ENCODE measurements around the gene TFDP1.
A peak's percentile ranks its signal among the peaks of the same experiment; 100 is the strongest.

TFDP1 gene

DNA sequence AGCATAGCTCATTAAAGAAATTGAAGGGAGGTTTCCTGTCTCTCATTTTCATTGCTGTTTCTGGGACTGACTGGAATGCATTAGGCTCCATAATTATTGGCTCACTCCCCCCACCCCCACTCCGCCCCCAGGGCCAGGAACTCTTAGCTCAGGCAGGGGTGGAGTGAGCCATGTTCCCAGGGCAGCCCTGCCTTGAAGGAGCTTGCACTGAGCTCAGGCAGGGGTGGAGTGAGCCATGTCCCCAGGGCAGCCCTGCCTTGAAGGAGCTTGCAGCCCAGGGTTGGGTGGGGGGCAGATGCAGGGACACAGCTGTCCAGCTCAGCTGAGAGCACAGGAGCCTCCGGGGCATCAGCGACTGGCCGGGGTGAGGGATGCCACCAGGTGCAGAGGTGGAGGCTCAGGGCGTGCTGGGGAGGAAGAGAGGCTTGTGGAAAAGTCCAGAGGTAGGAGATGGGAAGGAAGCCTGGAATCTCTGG, 39.1 kb upstream of the TFDP1 start:
- peak; percentile 69 for DNase-seq (ENCODE audit: low spot score)
- no peak overlapping the region for H3K4me3 ChIP-seq
- peak overlapping the region in 1 of 2 donors; percentile 57 for H3K27ac ChIP-seq
- TF ChIP-seq, protein P1, sequence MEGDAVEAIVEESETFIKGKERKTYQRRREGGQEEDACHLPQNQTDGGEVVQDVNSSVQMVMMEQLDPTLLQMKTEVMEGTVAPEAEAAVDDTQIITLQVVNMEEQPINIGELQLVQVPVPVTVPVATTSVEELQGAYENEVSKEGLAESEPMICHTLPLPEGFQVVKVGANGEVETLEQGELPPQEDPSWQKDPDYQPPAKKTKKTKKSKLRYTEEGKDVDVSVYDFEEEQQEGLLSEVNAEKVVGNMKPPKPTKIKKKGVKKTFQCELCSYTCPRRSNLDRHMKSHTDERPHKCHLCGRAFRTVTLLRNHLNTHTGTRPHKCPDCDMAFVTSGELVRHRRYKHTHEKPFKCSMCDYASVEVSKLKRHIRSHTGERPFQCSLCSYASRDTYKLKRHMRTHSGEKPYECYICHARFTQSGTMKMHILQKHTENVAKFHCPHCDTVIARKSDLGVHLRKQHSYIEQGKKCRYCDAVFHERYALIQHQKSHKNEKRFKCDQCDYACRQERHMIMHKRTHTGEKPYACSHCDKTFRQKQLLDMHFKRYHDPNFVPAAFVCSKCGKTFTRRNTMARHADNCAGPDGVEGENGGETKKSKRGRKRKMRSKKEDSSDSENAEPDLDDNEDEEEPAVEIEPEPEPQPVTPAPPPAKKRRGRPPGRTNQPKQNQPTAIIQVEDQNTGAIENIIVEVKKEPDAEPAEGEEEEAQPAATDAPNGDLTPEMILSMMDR (IDR thresholded peaks at IDR 0.05), result no peak

DNA sequence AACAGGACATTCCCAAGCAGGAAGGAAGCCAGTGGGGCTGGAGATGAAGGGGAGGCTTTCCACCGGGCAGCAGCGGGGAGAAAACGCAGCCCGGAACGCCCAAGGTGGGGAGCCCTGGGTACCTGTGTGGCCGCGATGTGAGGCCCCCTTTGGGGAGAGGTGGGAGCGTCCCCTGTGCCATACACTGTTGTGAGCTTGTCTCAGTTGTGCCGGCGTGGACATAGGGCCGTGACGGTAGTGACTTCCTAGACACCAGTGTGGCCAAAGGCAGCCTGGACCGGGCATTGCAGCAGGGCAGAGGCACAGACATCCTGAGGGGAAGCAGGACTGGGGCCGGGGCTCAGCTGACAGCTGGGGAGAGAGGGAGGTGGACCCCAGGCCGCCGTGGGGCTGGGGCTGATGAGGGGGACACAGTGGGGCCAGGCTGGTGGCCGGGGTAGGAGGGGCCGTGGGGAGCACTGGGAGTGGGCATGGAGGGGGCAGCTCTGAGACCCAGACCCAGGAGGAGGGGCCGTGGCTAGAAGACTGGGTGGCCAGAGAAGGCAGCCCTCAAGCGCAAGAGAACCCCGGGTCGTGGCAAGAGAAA, 38.5 kb upstream of the TFDP1 start:
- Histone ChIP-seq H3K4me3 (no peak overlapping the region), H3K27ac (peak overlapping the region in 1 of 2 donors; percentile 57)
- TF ChIP-seq, protein P1 (IDR thresholded peaks at IDR 0.05), result no peak
- DNase-seq (ENCODE audit: low spot score), result peak; percentile 67

DNA sequence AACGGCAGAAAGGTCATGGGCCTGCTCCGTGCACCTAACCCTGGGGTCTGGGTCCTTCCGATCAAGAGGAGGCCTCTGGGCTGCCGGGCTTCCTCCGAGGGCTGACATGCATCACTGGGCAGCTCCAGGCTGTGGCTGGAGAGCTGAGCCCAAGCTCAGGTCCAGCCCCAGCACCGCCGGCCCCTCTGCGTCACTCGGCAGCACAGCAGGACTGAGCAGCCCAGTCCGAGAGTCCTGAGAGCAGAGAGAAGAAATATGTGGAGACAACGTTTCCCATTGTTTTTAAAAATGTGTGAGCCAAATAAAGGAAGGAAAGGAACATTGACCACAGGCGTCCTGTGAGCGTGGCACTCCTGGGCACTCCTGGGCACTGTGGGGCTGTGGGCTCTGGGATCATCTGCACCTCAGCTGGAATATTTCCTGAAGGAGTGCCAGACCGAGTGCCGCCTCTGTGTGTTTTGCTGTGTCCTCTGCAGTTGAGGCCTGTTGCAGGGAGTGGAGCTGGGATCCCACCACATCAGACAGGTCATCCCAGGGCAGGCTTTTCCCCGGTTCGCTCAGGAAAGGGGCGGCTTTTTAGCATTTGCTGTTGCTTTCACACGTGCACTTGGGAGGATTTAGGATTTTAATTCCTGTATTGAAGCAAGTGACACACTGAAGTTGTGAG, 37.8 kb upstream of the TFDP1 start:
- peak overlapping the region in 1 of 2 donors; percentile 57 for H3K27ac ChIP-seq
- TF ChIP-seq, protein P1 (IDR thresholded peaks at IDR 0.05), result no peak
- H3K4me3 ChIP-seq, result no peak overlapping the region
- DNase-seq (ENCODE audit: low spot score), result peak; percentile 72

DNA sequence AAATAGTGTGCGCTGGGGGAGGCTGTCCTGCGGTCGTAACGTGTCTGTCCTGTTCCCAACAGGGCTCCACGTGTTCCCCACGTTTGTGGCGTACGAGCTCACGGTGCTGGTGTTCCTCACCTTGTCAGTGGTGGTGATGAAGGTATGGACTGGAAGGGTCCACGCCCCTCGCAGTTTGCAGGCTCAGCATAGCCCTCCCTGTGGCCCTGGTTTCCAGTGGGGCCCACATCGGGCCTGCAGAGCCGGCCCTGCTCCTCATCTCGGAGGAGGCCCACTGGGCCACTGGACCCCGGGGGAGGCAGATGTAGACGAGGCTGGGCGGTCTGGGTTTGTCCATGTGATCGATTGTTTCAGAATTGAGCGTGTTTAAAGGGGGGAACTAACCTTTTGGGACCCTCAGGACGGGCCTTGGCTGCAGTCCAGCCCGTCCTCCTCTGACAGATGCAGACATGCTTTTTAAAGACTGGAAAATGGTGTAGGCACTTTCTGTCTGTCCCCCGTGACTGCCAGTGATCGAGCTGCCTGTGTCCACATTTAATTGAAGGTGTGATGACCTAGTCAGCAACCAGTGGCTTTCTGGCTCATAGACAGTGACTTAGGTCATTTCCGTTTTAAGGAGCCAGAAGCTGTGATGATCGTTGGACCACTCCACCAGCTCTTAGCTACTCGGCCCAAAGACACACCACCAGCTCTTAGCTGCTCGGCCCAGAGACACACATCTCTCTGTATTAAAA, 37.1 kb upstream of the TFDP1 start:
- peak; percentile 58 for DNase-seq (ENCODE audit: low spot score)
- Histone ChIP-seq H3K4me3 (no peak overlapping the region), H3K27ac (peak overlapping the region in 1 of 2 donors; percentile 57)

GRCh38 chr13:113548171-113548641, 36.3 kb upstream of the TFDP1 start:
- TF ChIP-seq, protein P1 (IDR thresholded peaks at IDR 0.05), result no peak
- Histone ChIP-seq H3K27ac (no peak overlapping the region), H3K4me3 (no peak overlapping the region)
- peak; percentile 73 for DNase-seq (ENCODE audit: low spot score)

More for the DNA sequence above, 37.1 kb upstream of the TFDP1 start:
- TF ChIP-seq, protein P1 (IDR thresholded peaks at IDR 0.05), result no peak

GRCh38 chr13:113548778-113549621, 35.6 kb upstream of the TFDP1 start:
- Histone ChIP-seq H3K4me3 (no peak overlapping the region), H3K27ac (no peak overlapping the region)
- DNase-seq (ENCODE audit: low spot score), result peak; percentile 38
- TF ChIP-seq, protein P1 (IDR thresholded peaks at IDR 0.05), result no peak
